GM23338 (cell line): ENCODE measurements around the gene DLG4. TPM values are rescaled to one million over a fixed set of nuclear protein-coding genes. Genes with fewer than 3 reads are reported as not detected.
A peak's percentile ranks its signal among the peaks of the same experiment; 100 is the strongest.

Source experiments
- ATAC-seq: fragments of 200-7000 bp; cut with Tn5 transposase; 3 replicates; pipeline ENCODE4 v1.9.1; 2020
- DNase-seq: peaks from one replicate; pipeline ENCODE4 v3.0.0-alpha.2; 2015; ENCODE audit warnings: low spot score
- H2AFZ ChIP-seq: fragments of 200-600 bp; sonication (generic); 2 replicates; pipeline ENCODE4 v1.8.0; 2016; ENCODE audit warnings: antibody characterized with exemption, mild to moderate bottlenecking, moderate library complexity
- H3F3A ChIP-seq: fragments of 200-600 bp; sonication (generic); replicated peaks from 2 replicates; pipeline ENCODE4 v1.8.0; 2017; ENCODE audit warnings: antibody characterized with exemption, mixed run types, low read depth
- H3K27ac ChIP-seq: fragments of 200-600 bp; sonication (generic); 2 replicates; pipeline ENCODE4 v1.6.1; 2016; ENCODE audit warnings: low read depth
- H3K27me3 ChIP-seq: fragments of 200-600 bp; sonication (generic); 2 replicates; pipeline ENCODE4 v1.8.0; 2016; ENCODE audit warnings: mild to moderate bottlenecking, mixed run types, moderate library complexity; ENCODE audit not compliant: insufficient read depth
- H3K36me3 ChIP-seq: fragments of 200-600 bp; sonication (generic); 2 replicates; pipeline ENCODE4 v1.8.0; 2016; ENCODE audit warnings: mild to moderate bottlenecking; ENCODE audit not compliant: insufficient read depth
- H3K4me1 ChIP-seq: fragments of 200-600 bp; sonication (generic); 2 replicates; pipeline ENCODE4 v1.8.0; 2016; ENCODE audit warnings: mild to moderate bottlenecking, moderate library complexity; ENCODE audit not compliant: insufficient read depth
- H3K4me2 ChIP-seq: fragments of 200-600 bp; sonication (generic); 2 replicates; pipeline ENCODE4 v1.7.1; 2017; ENCODE audit warnings: mixed run types
- H3K4me3 ChIP-seq: fragments of 200-600 bp; sonication (generic); 2 replicates; pipeline ENCODE4 v1.6.1; 2016; ENCODE audit warnings: mixed run types
- H3K79me2 ChIP-seq: fragments of 200-600 bp; sonication (generic); replicated peaks from 2 replicates; pipeline ENCODE4 v1.8.0; 2017; ENCODE audit warnings: mild to moderate bottlenecking; ENCODE audit not compliant: insufficient read depth
- H3K9me2 ChIP-seq: fragments of 200-600 bp; sonication (generic); 2 replicates; pipeline ENCODE4 v1.8.0; 2017; ENCODE audit not compliant: insufficient read depth
- H4K20me1 ChIP-seq: fragments of 200-600 bp; sonication (generic); replicated peaks from 2 replicates; pipeline ENCODE4 v1.8.0; 2017; ENCODE audit warnings: mild to moderate bottlenecking; ENCODE audit not compliant: insufficient read depth
- H3K27ac Mint-ChIP-seq: 2 replicates; pipeline ENCODE4 v1.8.0; 2020; ENCODE audit warnings: inconsistent platforms, mild to moderate bottlenecking, moderate library complexity, mixed read lengths
- H3K27me3 Mint-ChIP-seq: 3 replicates; pipeline ENCODE4 v1.8.0; 2022; ENCODE audit warnings: low read depth, mild to moderate bottlenecking, moderate library complexity, mixed read lengths, inconsistent platforms; ENCODE audit not compliant: insufficient read depth, poor library complexity
- H3K36me3 Mint-ChIP-seq: 3 replicates; pipeline ENCODE4 v1.8.0; 2021; ENCODE audit warnings: low read depth, mild to moderate bottlenecking, inconsistent platforms, moderate library complexity, mixed read lengths
- H3K4me1 Mint-ChIP-seq: 3 replicates; pipeline ENCODE4 v1.8.0; 2020; ENCODE audit warnings: mild to moderate bottlenecking, inconsistent platforms, mixed read lengths
- H3K4me3 Mint-ChIP-seq: 3 replicates; pipeline ENCODE4 v1.8.0; 2021; ENCODE audit warnings: moderate library complexity, mild to moderate bottlenecking, inconsistent platforms, mixed read lengths
- H3K9me3 Mint-ChIP-seq: 3 replicates; pipeline ENCODE4 v1.8.0; 2020; ENCODE audit warnings: moderate library complexity, mild to moderate bottlenecking, inconsistent platforms, mixed read lengths
- CREB1 ChIP-seq: fragments of 250-450 bp; sonication (Bioruptor Pico); IDR thresholded peaks from 2 replicates; pipeline ENCODE4 v1.5.0; 2020; ENCODE audit warnings: low read depth, mild to moderate bottlenecking, moderate library complexity
- EZH2 ChIP-seq: fragments of 200-600 bp; sonication (generic); IDR thresholded peaks from one replicate; pipeline ENCODE4 v1.8.0; 2017; ENCODE audit warnings: antibody characterized with exemption, mild to moderate bottlenecking, low read depth; ENCODE audit not compliant: unreplicated experiment
- EZH2phosphoT487 ChIP-seq: fragments of 200-600 bp; sonication (generic); IDR thresholded peaks from one replicate; pipeline ENCODE4 v1.8.1; 2018; ENCODE audit warnings: antibody characterized with exemption; ENCODE audit not compliant: unreplicated experiment
- JUNB ChIP-seq: IDR thresholded peaks from one replicate; pipeline ENCODE4 v1.6.1; 2016; ENCODE audit warnings: antibody characterized with exemption; ENCODE audit not compliant: unreplicated experiment
- NANOG ChIP-seq: IDR thresholded peaks from 2 replicates; pipeline ENCODE4 v1.6.1; 2016; ENCODE audit warnings: antibody characterized with exemption, borderline replicate concordance
- POLR2AphosphoS5 ChIP-seq: IDR thresholded peaks from 2 replicates; pipeline ENCODE4 v1.6.1; 2016; ENCODE audit warnings: antibody characterized with exemption, low read depth
- STAT1 ChIP-seq: IDR thresholded peaks from one replicate; pipeline ENCODE4 v1.6.1; 2016; ENCODE audit warnings: antibody characterized with exemption; ENCODE audit not compliant: unreplicated experiment
- ZNF462 ChIP-seq: fragments of 250-450 bp; sonication (Bioruptor Pico); IDR thresholded peaks from 2 replicates; pipeline ENCODE4 v1.5.0; 2020; ENCODE audit warnings: mild to moderate bottlenecking, moderate library complexity
- polyA plus RNA-seq: library from polyadenylated mRNA; unstranded; fragments of >200 nt; fragmentation: Nextera tagmentation; extraction: Ambion mirVana; gene quantifications from 2 replicates; pipeline ENCODE4 v1.2.1, GENCODE V29; 2016
- total RNA-seq: library from RNA; depleted of rRNA; stranded (reverse); fragments of >200 nt; shearing (Covaris generic); gene quantifications from 2 replicates; pipeline ENCODE4 v1.2.3, GENCODE V29; 2014
- TF ChIP-seq, protein P1 (sequence below): IDR thresholded peaks from 2 replicates; pipeline ENCODE4 v1.6.1; 2016; ENCODE audit warnings: antibody characterized with exemption
- TF ChIP-seq, protein P2 (sequence below): IDR thresholded peaks from one replicate; pipeline ENCODE4 v1.6.1; 2018; ENCODE audit warnings: antibody characterized with exemption; ENCODE audit not compliant: unreplicated experiment

DLG4 gene
- total and polyA plus RNA-seq, 2 experiments from 2014 or later = 11.1 to 31.0 TPM

DNA sequence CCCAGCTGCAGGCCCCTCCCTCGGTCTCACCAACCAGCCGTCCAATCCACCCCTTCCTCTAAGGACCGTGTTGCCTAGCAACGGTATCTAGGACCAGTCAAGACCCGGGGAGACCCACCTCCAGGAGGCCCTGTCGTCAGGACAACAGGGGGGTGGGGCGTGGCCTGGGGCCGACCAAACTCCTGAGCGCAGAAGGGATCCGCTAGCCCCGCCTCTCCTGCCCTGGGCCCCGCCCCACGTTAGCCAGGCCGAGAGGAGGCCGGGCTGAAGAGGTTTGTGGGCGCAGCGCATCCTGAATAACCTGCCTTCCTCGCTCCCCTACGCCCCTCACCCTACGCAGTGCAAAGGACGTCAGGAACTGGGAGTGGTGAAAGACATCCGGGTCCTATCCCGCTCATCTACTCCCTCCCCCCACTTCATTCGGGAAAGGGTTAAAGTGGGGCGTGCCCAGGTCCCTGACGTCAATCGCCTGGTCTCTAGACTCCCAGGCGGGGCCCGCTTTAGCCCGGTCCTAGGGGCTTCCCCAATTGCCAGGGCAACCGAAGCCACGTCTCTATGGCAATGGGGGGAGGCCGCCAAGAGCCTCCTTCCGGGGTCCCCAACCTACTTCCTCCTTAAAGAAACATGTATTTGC is 14.7 kb downstream of the DLG4 start:
- peaks cover 21% of the 10 kb centered on the region for H3F3A ChIP-seq
- H3K4me3 ChIP-seq = peak overlapping the region; percentile 55
- H3K27ac ChIP-seq = peak overlapping the region; percentile 70
- H3K36me3 ChIP-seq = peaks cover 15% of the 10 kb centered on the region
- Mint-ChIP-seq H3K9me3 (no peaks in the 10 kb centered on the region; the same call in 2 of the 3 replicates), H3K27me3 (peaks cover 10% of the 10 kb centered on the region), H3K27ac (peak overlapping the region; percentile 91), H3K4me3 (peak overlapping the region; percentile 80), H3K4me1 (peaks cover 45% of the 10 kb centered on the region), H3K36me3 (peaks cover 39% of the 10 kb centered on the region)
- peaks cover 28% of the 10 kb centered on the region for H3K4me1 ChIP-seq
- H3K4me2 ChIP-seq = peak overlapping the region; percentile 89
- peak; percentile 75 for ATAC-seq
- H4K20me1 ChIP-seq = peaks cover 10% of the 10 kb centered on the region
- TF ChIP-seq JUNB (no peak), NANOG (no peak), CREB1 (peak; percentile 93), POLR2AphosphoS5 (peak; percentile 42; the same call in 1 of the 2 replicates)
- H3K9me2 ChIP-seq = no peaks in the 10 kb centered on the region
- DNase-seq = peak; percentile 99
- no peaks in the 10 kb centered on the region for H3K27me3 ChIP-seq
- H2AFZ ChIP-seq = no peak overlapping the region
- H3K79me2 ChIP-seq = peaks cover 29% of the 10 kb centered on the region

DNA sequence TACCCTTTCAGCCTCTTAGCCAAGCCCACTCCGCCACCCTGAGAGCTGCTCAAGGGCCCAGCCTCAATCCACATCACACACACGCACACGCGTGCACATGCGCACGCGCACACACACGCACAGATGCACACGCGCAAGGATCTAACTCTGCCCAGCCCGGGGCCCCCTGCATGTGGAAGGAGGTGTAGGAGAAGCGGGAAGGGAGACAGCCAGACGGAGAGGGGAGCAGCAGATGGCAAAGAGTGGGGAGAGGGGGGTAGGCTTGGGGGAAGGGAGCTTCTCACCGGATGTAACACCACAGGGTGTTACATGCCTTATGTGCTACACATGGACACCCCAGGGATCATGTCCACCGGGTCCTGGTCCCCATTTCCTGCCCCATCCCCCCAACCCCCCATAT is 15.3 kb downstream of the DLG4 start:
- Histone ChIP-seq H3K36me3 (peaks cover 15% of the 10 kb centered on the region), H3K9me2 (no peaks in the 10 kb centered on the region), H3K27me3 (no peaks in the 10 kb centered on the region), H2AFZ (no peak overlapping the region), H3K27ac (peak overlapping the region; percentile 70), H3K4me2 (peak overlapping the region; percentile 89), H3K4me3 (peak overlapping the region; percentile 55), H3K4me1 (peaks cover 25% of the 10 kb centered on the region), H3F3A (peaks cover 20% of the 10 kb centered on the region), H3K79me2 (peaks cover 23% of the 10 kb centered on the region), H4K20me1 (peaks cover 10% of the 10 kb centered on the region)
- DNase-seq (no peak), ATAC-seq (no peak)
- no peaks in the 10 kb centered on the region; the same call in 2 of the 3 replicates for H3K9me3 Mint-ChIP-seq
- H3K4me3 Mint-ChIP-seq = peak overlapping the region; percentile 80
- peaks cover 10% of the 10 kb centered on the region for H3K27me3 Mint-ChIP-seq
- H3K27ac Mint-ChIP-seq = peak overlapping the region; percentile 91; the same call in 1 of the 2 replicates
- peaks cover 40% of the 10 kb centered on the region for H3K36me3 Mint-ChIP-seq
- H3K4me1 Mint-ChIP-seq = peaks cover 43% of the 10 kb centered on the region
- TF ChIP-seq, protein P1, sequence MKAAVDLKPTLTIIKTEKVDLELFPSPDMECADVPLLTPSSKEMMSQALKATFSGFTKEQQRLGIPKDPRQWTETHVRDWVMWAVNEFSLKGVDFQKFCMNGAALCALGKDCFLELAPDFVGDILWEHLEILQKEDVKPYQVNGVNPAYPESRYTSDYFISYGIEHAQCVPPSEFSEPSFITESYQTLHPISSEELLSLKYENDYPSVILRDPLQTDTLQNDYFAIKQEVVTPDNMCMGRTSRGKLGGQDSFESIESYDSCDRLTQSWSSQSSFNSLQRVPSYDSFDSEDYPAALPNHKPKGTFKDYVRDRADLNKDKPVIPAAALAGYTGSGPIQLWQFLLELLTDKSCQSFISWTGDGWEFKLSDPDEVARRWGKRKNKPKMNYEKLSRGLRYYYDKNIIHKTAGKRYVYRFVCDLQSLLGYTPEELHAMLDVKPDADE = no peak
- no peak for TF ChIP-seq CREB1
- no peak for TF ChIP-seq POLR2AphosphoS5
- no peak for TF ChIP-seq ZNF462
- TF ChIP-seq EZH2phosphoT487 = no peak
- TF ChIP-seq STAT1 = no peak
- TF ChIP-seq NANOG = no peak
- TF ChIP-seq EZH2 = no peak
- no peak for TF ChIP-seq JUNB
- TF ChIP-seq, protein P2, sequence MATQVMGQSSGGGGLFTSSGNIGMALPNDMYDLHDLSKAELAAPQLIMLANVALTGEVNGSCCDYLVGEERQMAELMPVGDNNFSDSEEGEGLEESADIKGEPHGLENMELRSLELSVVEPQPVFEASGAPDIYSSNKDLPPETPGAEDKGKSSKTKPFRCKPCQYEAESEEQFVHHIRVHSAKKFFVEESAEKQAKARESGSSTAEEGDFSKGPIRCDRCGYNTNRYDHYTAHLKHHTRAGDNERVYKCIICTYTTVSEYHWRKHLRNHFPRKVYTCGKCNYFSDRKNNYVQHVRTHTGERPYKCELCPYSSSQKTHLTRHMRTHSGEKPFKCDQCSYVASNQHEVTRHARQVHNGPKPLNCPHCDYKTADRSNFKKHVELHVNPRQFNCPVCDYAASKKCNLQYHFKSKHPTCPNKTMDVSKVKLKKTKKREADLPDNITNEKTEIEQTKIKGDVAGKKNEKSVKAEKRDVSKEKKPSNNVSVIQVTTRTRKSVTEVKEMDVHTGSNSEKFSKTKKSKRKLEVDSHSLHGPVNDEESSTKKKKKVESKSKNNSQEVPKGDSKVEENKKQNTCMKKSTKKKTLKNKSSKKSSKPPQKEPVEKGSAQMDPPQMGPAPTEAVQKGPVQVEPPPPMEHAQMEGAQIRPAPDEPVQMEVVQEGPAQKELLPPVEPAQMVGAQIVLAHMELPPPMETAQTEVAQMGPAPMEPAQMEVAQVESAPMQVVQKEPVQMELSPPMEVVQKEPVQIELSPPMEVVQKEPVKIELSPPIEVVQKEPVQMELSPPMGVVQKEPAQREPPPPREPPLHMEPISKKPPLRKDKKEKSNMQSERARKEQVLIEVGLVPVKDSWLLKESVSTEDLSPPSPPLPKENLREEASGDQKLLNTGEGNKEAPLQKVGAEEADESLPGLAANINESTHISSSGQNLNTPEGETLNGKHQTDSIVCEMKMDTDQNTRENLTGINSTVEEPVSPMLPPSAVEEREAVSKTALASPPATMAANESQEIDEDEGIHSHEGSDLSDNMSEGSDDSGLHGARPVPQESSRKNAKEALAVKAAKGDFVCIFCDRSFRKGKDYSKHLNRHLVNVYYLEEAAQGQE = no peak
